Head of caudate nucleus (tissue), 42 donors: ENCODE results near the gene MAP2K2.
A peak's percentile ranks its signal among the peaks of the same experiment; 100 is the strongest.
"Not testable (repeated sequence)": the region's sequence is repeated elsewhere in the genome, so short reads cannot be mapped to it uniquely, and the experiment has no call there.

Source experiments
- DNase-seq, 42 donors: peaks; one replicate each; pipeline versions ENCODE4 v3.0.0 to v3.0.0-alpha.2; 2020 to 2021; ENCODE audit warnings: mixed read lengths in 7 of 42
- intact Hi-C: fragments of 100-400 bp; cut with DNase I; formaldehyde crosslinking; loops from one replicate; pipeline ENCODE4 v1.15.0; 2022

Gene MAP2K2

GRCh38 chr19:4123615-4124568, at the start of gene MAP2K2:
MAP2K2 (minus strand) TSS chr19:4124122; CDS start chr19:4123875, 247 bp downstream.
- DNase-seq: peak; percentile 89 to 99 (median 97)
- intact Hi-C loops: loop anchor here (5.0 kb wide), 3 partner anchors 57 to 117 kb away; partner anchors contain the start of genes ANKRD24, PIAS4, SIRT6 and ZBTB7A

GRCh38 chr19:4172861-4173473, 49.0 kb upstream of the MAP2K2 start:
- DNase-seq: peak in 27 of 42 donors; percentile 16 to 73 (median 40)
- intact Hi-C loops: no loop called here

GRCh38 chr19:4171676-4172075, 47.8 kb upstream of the MAP2K2 start:
- intact Hi-C loops: no loop called here
- no peak for DNase-seq

- intact Hi-C loops: no loop called here
- no peak for DNase-seq
These were observed 40.3 kb upstream of the MAP2K2 start for GRCh38 chr19:4164262-4164661.

GRCh38 chr19:4161415-4162077, 37.6 kb upstream of the MAP2K2 start:
- intact Hi-C loops: no loop called here
- DNase-seq: no peak

- intact Hi-C loops, DNase-seq: not testable (repeated sequence)
These were observed 34.0 kb upstream of the MAP2K2 start for GRCh38 chr19:4157971-4158370.

- intact Hi-C loops: no loop called here
- DNase-seq: no peak
These were observed 33.2 kb upstream of the MAP2K2 start for GRCh38 chr19:4157164-4157563.

GRCh38 chr19:4154571-4155312, 30.8 kb upstream of the MAP2K2 start:
- no peak for DNase-seq
- intact Hi-C loops: no loop called here

DNA sequence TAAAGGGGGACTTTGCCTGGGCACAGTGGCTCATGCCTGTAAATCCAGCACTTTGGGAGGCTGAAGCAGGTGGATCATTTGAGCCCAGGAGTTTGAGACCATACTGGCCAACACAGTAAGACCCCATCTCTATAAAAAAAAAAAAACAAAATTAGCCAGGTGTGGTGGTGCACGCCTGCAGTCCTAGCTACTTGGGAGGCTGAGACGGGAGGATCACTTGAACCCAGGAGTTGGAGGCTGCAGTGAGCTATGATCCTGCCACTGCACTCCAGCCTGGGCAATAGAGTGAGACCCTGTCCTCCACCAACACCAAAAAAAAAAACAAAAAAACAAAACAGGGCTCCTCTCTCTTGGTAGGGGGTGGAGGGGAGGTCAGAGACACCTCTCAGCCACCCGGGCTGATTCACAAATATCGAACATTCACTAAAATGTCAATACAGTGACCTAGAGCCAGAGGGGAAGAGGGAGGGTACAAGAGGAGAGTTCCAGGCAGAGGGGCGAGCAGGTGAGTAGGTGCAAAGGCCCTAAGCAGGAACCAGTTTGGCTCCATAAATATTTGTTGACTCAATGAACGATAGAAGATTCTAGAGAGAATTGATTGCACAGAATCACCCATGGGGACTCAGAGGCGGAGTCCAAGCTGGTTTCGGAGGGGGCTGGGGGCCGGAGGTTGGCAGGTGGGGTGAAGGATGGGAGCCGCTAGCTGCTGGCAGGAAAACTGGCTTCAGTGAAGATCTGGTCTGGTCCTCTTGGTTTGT, 28.5 kb upstream of the MAP2K2 start:
- no peak for DNase-seq
- intact Hi-C loops: no loop called here

- intact Hi-C loops: no loop called here
- DNase-seq: no peak
These were observed 27.7 kb upstream of the MAP2K2 start for GRCh38 chr19:4151623-4152022.

DNA sequence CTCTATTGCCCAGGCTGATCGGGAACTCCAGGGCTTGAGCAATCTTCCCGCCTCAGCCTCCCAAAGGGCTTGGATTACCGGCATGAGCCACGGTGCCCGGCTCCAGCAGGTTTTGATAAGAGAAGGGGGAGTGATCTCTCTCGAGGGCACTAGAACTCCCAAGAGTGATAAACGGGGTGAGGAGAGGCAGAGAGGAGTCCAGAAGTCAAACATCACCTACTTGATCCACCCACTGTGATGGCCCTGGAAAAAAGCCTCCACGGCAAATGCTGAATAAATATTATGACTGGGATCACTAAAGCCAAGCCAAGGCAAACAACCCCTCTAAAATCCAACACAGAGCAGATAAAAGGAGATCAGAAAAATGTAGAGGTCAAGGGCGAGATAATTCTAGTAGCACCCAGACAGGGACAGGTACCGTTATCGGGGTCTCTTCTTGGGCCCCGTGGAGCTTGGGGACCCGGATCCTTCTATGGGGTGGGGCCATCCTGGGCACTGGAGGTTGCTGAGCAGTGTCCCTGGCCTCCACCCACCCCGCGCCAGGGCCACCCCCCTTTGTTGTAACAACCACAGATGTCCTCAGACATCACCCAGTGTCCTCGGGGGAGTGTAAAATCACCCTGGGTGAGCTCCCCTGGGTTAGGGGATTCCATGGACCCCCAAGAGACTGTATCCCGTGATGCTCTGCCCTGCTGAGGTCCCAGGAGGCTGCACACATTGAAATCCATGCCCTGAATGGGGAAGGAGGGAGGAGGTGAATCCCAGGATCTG, 25.8 kb upstream of the MAP2K2 start:
- DNase-seq: no peak
- intact Hi-C loops: no loop called here

DNA sequence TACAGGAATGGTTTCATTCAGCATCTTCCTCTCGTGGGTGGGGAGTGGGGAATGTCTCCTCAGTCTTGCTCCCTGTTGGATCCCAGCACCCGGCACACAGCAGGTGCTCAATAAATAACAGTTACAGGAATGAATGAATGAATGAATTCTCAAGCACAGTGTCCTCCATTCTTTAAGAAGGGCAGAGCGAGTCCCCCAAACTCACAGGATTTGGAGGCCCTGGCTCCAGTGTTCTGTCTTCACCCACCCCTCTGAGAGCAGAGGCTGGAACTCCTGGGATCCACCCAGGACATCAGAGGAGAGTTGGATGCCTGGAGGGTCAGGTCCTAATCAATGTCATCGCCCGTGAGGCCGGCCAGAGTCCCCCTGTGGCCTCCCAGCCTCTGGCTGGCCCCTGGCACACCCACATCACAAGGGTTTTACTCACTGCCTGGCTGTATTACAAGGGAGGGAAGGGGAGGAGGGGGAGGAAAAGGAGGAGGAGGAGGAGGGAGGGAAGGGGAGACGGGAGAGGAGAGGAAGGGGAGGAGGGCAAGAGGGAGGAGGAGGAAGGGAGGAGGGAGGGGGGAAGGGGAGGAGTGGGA, 20.8 kb upstream of the MAP2K2 start:
- no peak for DNase-seq
- intact Hi-C loops: no loop called here

DNA sequence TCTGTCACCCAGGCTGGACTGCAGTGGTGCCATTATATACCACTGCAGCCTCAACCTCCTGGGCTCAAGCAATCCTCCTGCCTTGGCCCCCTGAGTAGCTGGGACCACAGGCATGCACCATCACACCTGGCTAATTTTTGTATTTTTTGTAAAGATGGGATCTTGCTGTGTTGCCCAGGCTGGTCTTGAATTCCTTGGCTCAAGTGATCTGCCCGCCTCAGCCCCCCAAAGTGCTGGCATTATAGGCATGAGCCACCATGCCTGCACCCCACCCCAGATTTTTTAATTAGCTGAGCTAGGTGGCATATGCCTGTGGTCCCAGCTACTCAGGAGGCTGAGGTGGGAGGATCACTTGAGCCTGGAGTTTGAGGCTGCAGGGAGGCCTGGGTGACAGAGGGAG, 19.0 kb upstream of the MAP2K2 start:
- intact Hi-C loops, DNase-seq: not testable (repeated sequence)

DNA sequence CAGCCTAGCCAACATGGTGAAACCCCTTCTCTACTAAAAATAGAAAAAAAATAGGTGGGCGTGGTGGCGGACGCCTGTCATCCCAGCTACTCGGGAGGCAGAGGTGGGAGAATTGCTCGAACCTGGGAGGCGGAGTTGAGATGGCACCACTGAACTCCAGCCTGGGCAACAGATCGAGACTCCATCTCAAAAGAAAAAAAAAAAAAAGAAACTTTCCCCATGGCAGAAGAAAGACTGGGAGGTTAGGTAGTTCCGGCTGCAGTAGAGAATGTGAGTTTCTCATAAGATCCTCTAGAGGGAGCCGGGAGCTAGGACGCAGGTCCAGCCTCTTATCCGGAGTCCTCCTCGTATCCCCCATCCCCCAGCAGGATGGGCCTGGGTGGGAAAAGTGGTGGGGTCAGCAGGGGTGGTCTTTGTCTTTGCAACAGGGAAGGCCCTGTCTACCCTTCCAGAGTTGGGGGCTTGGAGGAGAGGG, 16.4 kb upstream of the MAP2K2 start:
- intact Hi-C loops: no loop called here
- peak in 26 of 42 donors; percentile 10 to 71 (median 33) for DNase-seq

DNA sequence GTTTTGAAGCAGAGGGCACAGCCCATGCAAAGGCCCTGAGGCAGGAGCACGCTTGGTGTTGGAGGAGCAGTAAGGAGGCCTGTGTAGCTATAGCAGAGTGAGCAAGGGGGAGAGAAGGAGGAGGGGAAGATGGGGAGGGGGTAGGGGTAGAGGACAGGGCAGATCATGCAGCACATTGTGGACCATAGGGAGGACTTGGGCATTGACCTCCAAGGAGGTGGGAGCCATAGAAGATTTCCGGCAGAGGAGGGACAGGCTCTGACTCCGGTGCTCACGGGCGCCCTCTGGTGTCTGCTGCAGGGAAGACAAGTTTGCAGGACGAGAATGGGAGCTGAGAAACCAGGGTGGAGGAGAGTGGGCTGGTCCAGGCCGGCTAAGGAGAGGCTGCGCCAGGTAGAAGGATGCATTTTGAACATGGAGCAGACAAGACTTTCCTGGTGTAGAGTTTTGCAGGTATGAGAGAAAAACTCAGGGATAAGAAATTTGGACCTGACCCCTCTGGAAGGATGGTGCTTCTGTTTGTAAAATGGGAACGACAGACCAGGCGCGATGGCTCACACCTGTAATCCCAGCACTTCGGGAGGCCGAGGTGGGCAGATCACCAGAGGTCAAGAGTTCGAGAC, 15.8 kb upstream of the MAP2K2 start:
- intact Hi-C loops: no loop called here
- peak; percentile 33 to 92 (median 77) for DNase-seq

DNA sequence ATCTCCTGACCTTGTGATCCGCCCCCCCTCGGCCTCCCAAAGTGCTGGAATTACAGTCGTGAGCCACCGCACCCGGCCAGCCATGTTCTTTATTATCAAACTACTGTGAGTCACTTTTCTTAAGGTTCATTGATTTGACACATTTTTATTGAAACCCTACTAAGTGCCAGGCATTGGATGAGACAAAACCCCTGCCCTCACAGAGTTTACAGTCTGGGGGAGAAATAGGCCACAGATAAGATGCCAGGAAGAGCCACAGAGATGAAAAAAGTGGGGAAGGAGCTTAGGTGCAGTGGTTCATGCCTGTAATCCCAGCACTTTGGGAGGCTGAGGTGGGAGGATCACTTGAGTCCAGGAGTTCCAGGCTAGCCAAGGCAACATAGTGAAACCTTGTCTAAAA, 14.5 kb upstream of the MAP2K2 start:
- intact Hi-C loops: no loop called here
- no peak for DNase-seq

DNA sequence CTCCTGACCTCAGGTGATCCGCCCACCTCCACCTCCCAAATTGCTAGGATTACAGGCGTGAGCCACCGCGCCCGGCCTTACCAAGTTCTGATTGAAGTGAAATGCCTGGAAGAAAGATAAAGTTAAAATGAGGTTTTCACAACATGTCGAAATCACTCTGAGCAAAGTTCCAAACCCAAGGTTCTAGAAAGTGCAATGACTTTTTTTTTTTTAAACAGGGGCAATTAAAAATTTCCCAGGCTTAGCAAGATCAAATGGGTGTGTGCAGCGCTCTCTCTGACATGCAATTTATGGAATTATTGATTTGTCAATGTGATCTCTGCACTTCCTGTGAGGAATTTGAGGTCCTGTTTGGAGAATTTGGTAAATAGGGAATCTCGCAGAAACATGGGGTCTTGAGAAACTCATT, 12.8 kb upstream of the MAP2K2 start:
- DNase-seq: no peak
- intact Hi-C loops: no loop called here
